Pancreas (tissue), 10 donors: ENCODE data around the gene TPX2. TPM values are rescaled to one million over a fixed set of nuclear protein-coding genes. Genes with fewer than 3 reads are reported as not detected.
A peak's percentile ranks its signal among the peaks of the same experiment; 100 is the strongest.

ENCODE experiments used
- ATAC-seq, 4 donors: fragments of 200-7000 bp; cut with Tn5 transposase; one replicate each; pipeline versions ENCODE4 v1.8.0 to v1.9.1; 2020; ENCODE audit warnings: mild to moderate bottlenecking in 4 of 4, moderate library complexity in 4 of 4
- DNase-seq, 6 donors: peaks; one replicate each; pipeline ENCODE4 v3.0.0-alpha.2; 2020
- FAIRE-seq: peaks from 2 replicates; lab custom pipeline; 2012; peaks lifted over from hg19 to GRCh38; lab: Jason Lieb, UNC
- H3K27ac ChIP-seq, 4 donors: fragments of 200-600 bp; sonication (generic); 1 replicate in 3 of 4; 2 replicates in 1 of 4; pipeline versions ENCODE4 v1.5.0 to v1.8.0; 2020
- H3K27me3 ChIP-seq, 4 donors: fragments of 200-600 bp; one replicate each; pipeline ENCODE4 v1.8.0; 2021
- H3K36me3 ChIP-seq, 3 donors: fragments of 200-600 bp; sonication (generic) in 1 of 3; one replicate each; pipeline versions ENCODE4 v1.5.0 to v1.8.0; 2020 to 2021
- H3K4me1 ChIP-seq, 3 donors: fragments of 200-600 bp; one replicate each; pipeline ENCODE4 v1.8.0; 2021
- H3K4me3 ChIP-seq, 4 donors: fragments of 200-600 bp; sonication (generic) in 2 of 4; one replicate each; pipeline versions ENCODE4 v1.5.0 to v1.8.0; 2020 to 2021
- H3K9me3 ChIP-seq, 4 donors: fragments of 200-600 bp; one replicate each; pipeline ENCODE4 v1.8.0; 2021
- WGBS, 2 donors: extraction: QIAGEN DNeasy Blood & Tissue Kit; methylation state at CpG; one replicate each; pipeline ENCODE4 v1.1.7; 2013; 5-methylcytosine and 5-hydroxymethylcytosine counted together
- intact Hi-C, 3 donors: fragments of 100-400 bp; cut with DNase I; formaldehyde crosslinking; loops; one replicate each; pipeline versions ENCODE4 v1.11.1 to v1.14.2; 2022
- polyA plus RNA-seq, 2 donors: library from polyadenylated mRNA; stranded (reverse); fragments of 200-250 nt; gene quantifications; one replicate each; pipeline ENCODE4 v1.2.3, GENCODE V29; 2013
- total RNA-seq, 6 donors: library from RNA; stranded (reverse); fragmentation: NEBNext Ultra II Directional in 4 of 6; extraction: Animal tissue kit (Norgen Biotek cat#: 25700) in 4 of 6; gene quantifications; one replicate each; pipeline versions ENCODE4 v1.2.1 to v1.2.4, GENCODE V29; 2021 to 2023
- TF ChIP-seq, protein P1 (sequence below), 4 donors: fragments of 200-600 bp; sonication (generic) in 3 of 4; IDR thresholded peaks; one replicate each; pipeline versions ENCODE4 v1.5.0 to v1.8.0; 2021; ENCODE audit warnings: antibody characterized with exemption in 4 of 4
- donor health status: healthy with polysubstance abuse.
- donor health status: DM: no; HTN: no; CAD: no; lungs with moderate emphysema.
- donor health status: DM: no; HTN: no; CAD: no.
- donor health status: control.
- donor health status: control.
- donor health status: Bipolar disorder and iron deficiency.
- donor health status: DM: yes; HTN: yes; CAD: no.
- donor health status: DM: no; HTN: no; CAD: no.
- donor health status: DM: no; HTN: no; CAD: no.
- donor health status: DM: yes; HTN: yes; CAD: no.

Gene TPX2
- total and polyA plus RNA-seq, 8 donors: 0.04 to 1.5 (median 0.40) TPM; not detected in 1

DNA sequence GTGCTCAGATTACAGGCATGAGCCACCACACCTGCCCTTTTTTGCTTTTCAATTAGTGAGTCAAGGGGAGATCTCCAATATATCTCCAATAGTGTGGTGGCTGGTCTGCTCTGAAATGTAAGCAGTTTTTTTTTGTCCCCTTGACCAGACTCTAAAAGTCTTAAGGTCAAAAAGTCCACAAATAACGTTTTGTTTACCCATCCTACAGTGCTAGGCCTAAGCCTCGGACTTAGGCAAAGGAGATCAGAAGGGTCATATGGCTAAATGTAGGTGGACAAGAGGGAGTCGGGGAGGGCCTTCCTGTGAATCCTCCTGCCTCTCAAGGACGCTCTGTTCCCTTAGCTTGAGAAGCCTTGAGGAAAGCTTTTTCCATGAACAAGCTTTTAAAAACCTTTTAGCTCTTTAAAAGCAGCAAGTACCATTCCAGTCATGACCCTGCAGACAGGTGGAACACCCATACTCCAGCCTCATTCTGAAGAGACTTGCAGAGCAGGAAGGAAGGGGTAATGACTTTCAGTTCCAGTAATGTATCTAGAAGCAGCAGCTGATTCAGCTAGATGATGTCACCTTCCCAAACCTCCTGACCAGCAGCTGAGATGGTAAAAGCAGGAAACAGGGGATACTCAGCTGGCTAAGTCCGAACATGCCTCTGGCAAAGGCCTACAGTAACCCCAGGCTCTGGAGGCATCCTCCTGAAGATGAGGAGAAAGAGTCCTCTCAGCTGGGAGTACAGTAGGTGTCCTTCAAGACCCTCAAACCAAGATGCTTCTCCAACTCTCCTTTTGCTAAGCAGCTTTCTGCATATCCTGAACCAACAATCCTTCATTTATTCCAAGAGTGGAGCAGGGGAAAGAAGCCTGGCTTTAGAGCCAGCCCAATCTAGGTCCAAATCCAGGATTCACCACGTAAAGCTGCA, 40.0 kb upstream of the TPX2 start:
- FAIRE-seq: no peak

DNA sequence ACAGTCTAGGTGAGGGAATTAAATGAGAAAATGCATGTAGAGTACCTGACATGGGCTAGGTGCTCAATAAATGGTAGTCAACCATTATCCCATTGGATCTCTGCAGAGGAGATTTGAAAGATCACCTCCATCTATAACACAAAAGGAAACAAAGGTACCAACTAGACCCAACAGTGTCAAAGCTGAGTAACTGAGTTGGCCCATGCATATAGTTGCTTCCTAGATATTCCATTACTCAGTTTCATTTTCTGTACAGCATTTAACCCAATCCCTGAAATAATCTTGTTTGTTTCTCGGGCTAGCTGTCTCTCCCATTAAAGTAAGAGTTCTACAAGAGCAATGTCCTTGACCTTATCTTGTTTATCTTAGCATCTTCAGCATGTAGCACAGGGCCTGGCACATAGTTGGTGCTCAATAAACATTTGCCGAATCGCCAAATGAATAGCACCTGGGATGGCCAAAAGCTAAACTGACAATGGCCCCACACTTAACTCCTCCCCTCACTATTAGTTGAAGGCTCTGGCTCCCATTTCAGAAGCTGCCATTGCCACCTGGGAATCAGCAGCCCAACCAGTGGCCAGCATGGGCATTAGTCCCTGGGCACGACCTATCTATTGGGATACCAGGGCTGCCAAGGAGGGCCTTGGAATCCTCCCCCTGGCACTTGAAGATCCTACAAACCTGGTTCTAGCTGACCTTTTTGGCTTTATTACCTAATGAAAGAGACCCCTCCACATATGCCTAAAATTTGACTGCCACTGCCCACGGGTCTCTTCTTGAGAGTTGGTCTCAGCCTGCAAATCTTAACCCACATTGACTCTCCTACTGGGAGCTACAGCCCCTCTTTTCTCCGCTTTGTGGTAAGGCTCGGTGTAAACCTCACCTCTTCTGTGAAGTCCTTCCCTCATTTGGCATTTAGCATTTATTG, 39.0 kb upstream of the TPX2 start:
- DNase-seq: no peak
- TF ChIP-seq, protein P1, sequence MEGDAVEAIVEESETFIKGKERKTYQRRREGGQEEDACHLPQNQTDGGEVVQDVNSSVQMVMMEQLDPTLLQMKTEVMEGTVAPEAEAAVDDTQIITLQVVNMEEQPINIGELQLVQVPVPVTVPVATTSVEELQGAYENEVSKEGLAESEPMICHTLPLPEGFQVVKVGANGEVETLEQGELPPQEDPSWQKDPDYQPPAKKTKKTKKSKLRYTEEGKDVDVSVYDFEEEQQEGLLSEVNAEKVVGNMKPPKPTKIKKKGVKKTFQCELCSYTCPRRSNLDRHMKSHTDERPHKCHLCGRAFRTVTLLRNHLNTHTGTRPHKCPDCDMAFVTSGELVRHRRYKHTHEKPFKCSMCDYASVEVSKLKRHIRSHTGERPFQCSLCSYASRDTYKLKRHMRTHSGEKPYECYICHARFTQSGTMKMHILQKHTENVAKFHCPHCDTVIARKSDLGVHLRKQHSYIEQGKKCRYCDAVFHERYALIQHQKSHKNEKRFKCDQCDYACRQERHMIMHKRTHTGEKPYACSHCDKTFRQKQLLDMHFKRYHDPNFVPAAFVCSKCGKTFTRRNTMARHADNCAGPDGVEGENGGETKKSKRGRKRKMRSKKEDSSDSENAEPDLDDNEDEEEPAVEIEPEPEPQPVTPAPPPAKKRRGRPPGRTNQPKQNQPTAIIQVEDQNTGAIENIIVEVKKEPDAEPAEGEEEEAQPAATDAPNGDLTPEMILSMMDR (IDR thresholded peaks at IDR 0.05): no peak
- no peaks in the 10 kb centered on the region for H3K27me3 ChIP-seq
- WGBS, 2 donors: 83 to 91% methylated on average over 7 of the region's 7 CpGs
- intact Hi-C loops: no loop called here
- H3K4me3 ChIP-seq: no peak overlapping the region
- ATAC-seq: no peak
- H3K36me3 ChIP-seq: no peaks in the 10 kb centered on the region
- no peaks in the 10 kb centered on the region for H3K9me3 ChIP-seq
- peaks cover 23 to 53% (median 27%) of the 10 kb centered on the region in 3 donors for H3K4me1 ChIP-seq
- H3K27ac ChIP-seq: peak overlapping the region; percentile 36 to 90 (median 76)
- no peak for FAIRE-seq

More for the DNA sequence above, 40.0 kb upstream of the TPX2 start:
- WGBS, 2 donors: 52 to 53% methylated on average over 6 of the region's 6 CpGs
- Histone ChIP-seq H3K4me1 (peaks cover 19 to 47% (median 20%) of the 10 kb centered on the region in 3 donors), H3K4me3 (no peak overlapping the region), H3K27me3 (no peaks in the 10 kb centered on the region), H3K36me3 (no peaks in the 10 kb centered on the region), H3K9me3 (no peaks in the 10 kb centered on the region), H3K27ac (peak overlapping the region; percentile 36 to 90 (median 76))
- ATAC-seq (peak; percentile 71 to 92 (median 87)), DNase-seq (peak in 3 of 6 donors; percentile 49 to 72 (median 67))
- TF ChIP-seq, protein P1 (IDR thresholded peaks at IDR 0.05): no peak
- intact Hi-C loops: no loop called here

DNA sequence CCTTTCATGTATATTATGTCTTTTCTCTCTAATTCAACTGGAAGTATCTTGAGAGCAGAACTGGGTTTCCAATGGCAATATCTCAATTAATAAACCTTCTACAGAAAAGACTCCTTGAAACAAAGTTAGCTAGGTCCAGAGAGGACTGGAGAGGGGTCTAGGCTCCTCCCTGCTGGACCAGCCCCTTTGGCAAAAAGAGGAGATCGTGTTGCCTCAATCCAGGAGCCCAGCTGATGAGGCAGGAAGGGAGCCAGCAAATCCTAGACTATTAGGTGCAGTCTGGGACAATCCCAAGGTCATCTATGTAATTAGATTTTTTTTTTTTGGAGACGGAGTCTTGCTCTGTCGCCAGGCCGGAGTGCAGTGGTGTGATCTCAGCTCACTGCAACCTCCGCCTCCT, 38.3 kb upstream of the TPX2 start:
- no peak overlapping the region for H3K4me3 ChIP-seq
- H3K27me3 ChIP-seq: no peaks in the 10 kb centered on the region
- no peaks in the 10 kb centered on the region for H3K36me3 ChIP-seq
- FAIRE-seq (no peak), DNase-seq (no peak), ATAC-seq (no peak)
- WGBS, 2 donors: 66 to 67% methylated on average over 5 of the region's 5 CpGs
- H3K9me3 ChIP-seq: no peaks in the 10 kb centered on the region
- TF ChIP-seq, protein P1 (IDR thresholded peaks at IDR 0.05): no peak
- intact Hi-C loops: no loop called here
- peak overlapping the region in 3 of 4 donors; percentile 36 to 90 (median 88) for H3K27ac ChIP-seq
- H3K4me1 ChIP-seq: peaks cover 27 to 60% (median 34%) of the 10 kb centered on the region in 3 donors

DNA sequence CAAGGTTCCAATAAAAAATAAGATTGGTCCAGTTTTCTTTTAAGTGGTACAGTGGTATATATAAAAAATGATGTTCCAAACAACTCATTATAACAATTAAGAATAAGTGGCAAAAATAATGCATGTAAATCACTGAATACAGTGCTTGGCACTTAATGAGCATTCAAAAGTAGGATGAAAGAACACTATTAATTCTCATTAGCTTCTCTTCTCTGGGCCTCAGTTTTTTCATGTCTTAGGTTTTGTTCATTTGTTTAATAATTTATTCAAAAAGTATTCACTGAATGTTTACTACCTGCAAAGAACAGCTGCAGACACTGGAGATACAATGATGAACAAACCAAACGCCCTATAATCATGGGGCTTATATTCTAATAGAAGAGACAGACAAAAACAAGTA, 37.5 kb upstream of the TPX2 start:
- DNase-seq (no peak), ATAC-seq (no peak), FAIRE-seq (no peak)
- 84 to 86% methylated on average over 1 of the region's 1 CpG for WGBS, 2 donors
- intact Hi-C loops: no loop called here
- H3K27ac ChIP-seq: peak overlapping the region in 2 of 4 donors; percentile 88 to 93
- no peak overlapping the region for H3K4me3 ChIP-seq
- H3K36me3 ChIP-seq: peaks cover 0 to 2% (median 0%) of the 10 kb centered on the region in 3 donors
- H3K4me1 ChIP-seq: peaks cover 35 to 69% (median 42%) of the 10 kb centered on the region in 3 donors
- no peaks in the 10 kb centered on the region for H3K27me3 ChIP-seq
- TF ChIP-seq, protein P1 (IDR thresholded peaks at IDR 0.05): no peak
- H3K9me3 ChIP-seq: no peaks in the 10 kb centered on the region
